OCI-LY1 (cell line): ENCODE results near the gene CSMD2.

ENCODE experiments used
- H2AFZ ChIP-seq: fragments of 200-600 bp; sonication (generic), shearing (Covaris generic); 2 replicates; pipeline ENCODE4 v1.6.0; 2014; ENCODE audit warnings: antibody characterized with exemption, mild to moderate bottlenecking, low read length
- H3F3A ChIP-seq: fragments of 200-600 bp; sonication (generic), shearing (Covaris generic); 2 replicates; pipeline ENCODE4 v1.6.0; 2014; ENCODE audit warnings: mild to moderate bottlenecking, antibody characterized with exemption, low read length, moderate library complexity; ENCODE audit not compliant: insufficient read depth
- H3K27ac ChIP-seq: fragments of 200-600 bp; sonication (generic); 2 replicates; pipeline ENCODE4 v1.5.1; 2014; ENCODE audit warnings: low read length, mixed run types, mild to moderate bottlenecking, low read depth; ENCODE audit not compliant: poor library complexity, severe bottlenecking
- H3K27me3 ChIP-seq: fragments of 200-600 bp; sonication (generic); 2 replicates; pipeline ENCODE4 v1.6.0; 2014; ENCODE audit warnings: antibody characterized with exemption, mild to moderate bottlenecking, low read length, moderate library complexity; ENCODE audit not compliant: insufficient read depth
- H3K36me3 ChIP-seq: fragments of 200-600 bp; sonication (generic); 2 replicates; pipeline ENCODE4 v1.6.1; 2014; ENCODE audit warnings: mild to moderate bottlenecking, antibody characterized with exemption, low read length, moderate library complexity, mixed read lengths; ENCODE audit not compliant: insufficient read depth
- H3K4me1 ChIP-seq: fragments of 200-600 bp; sonication (generic); 2 replicates; pipeline ENCODE4 v1.5.1; 2014; ENCODE audit warnings: mild to moderate bottlenecking, low read length, moderate library complexity; ENCODE audit not compliant: insufficient read depth, severe bottlenecking
- H3K4me2 ChIP-seq: fragments of 200-600 bp; sonication (generic), shearing (Covaris generic); 2 replicates; pipeline ENCODE4 v1.6.1; 2014; ENCODE audit warnings: low read length
- H3K4me3 ChIP-seq: fragments of 200-600 bp; sonication (generic); 2 replicates; pipeline ENCODE4 v1.5.1; 2014; ENCODE audit warnings: low read length, low read depth, mild to moderate bottlenecking, mixed read lengths; ENCODE audit not compliant: poor library complexity, severe bottlenecking
- H3K79me2 ChIP-seq: fragments of 200-600 bp; shearing (Covaris generic); 2 replicates; pipeline ENCODE4 v1.6.1; 2016; ENCODE audit warnings: mixed run types, low read length, mixed read lengths; ENCODE audit not compliant: insufficient read depth
- H3K9ac ChIP-seq: fragments of 200-600 bp; sonication (generic), shearing (Covaris generic); 2 replicates; pipeline ENCODE4 v1.6.1; 2014; ENCODE audit warnings: mild to moderate bottlenecking, low read length, mixed read lengths
- H3K9me2 ChIP-seq: fragments of 200-600 bp; sonication (generic), shearing (Covaris generic); 2 replicates; pipeline ENCODE4 v1.6.1; 2014; ENCODE audit warnings: low read depth, mild to moderate bottlenecking, low read length, mixed read lengths
- H3K9me3 ChIP-seq: fragments of 200-600 bp; shearing (Covaris generic); 2 replicates; pipeline ENCODE4 v1.6.1; 2014; ENCODE audit warnings: low read length, mixed read lengths
- H4K20me1 ChIP-seq: fragments of 200-600 bp; sonication (generic), shearing (Covaris generic); 2 replicates; pipeline ENCODE4 v1.6.0; 2016; ENCODE audit warnings: mild to moderate bottlenecking, low read length; ENCODE audit not compliant: insufficient read depth
- CTCF ChIP-seq: fragments of 200-600 bp; sonication (generic), shearing (Covaris generic); IDR thresholded peaks from 2 replicates; pipeline ENCODE4 v1.5.1; 2017; ENCODE audit warnings: mild to moderate bottlenecking, antibody characterized with exemption, low read length, moderate library complexity, mixed read lengths
- EZH2 ChIP-seq: fragments of 200-600 bp; sonication (generic), shearing (Covaris generic); IDR thresholded peaks from 2 replicates; pipeline ENCODE4 v1.8.0; 2017; ENCODE audit warnings: borderline replicate concordance, mixed run types, mild to moderate bottlenecking, antibody characterized with exemption, low read length, moderate library complexity, mixed read lengths

CSMD2 gene

GRCh38 chr1:33823401-33823800, 341.6 kb downstream of the CSMD2 start:
- no peak overlapping the region for H3K4me2 ChIP-seq
- H3K27me3 ChIP-seq: no peaks in the 10 kb centered on the region
- no peaks in the 10 kb centered on the region for H3K4me1 ChIP-seq
- no peaks in the 10 kb centered on the region for H3K9me3 ChIP-seq
- H3K27ac ChIP-seq: no peak overlapping the region
- H2AFZ ChIP-seq: no peak overlapping the region
- no peaks in the 10 kb centered on the region for H3K9me2 ChIP-seq
- no peaks in the 10 kb centered on the region for H3F3A ChIP-seq
- H3K36me3 ChIP-seq: no peaks in the 10 kb centered on the region
- H3K9ac ChIP-seq: no peak overlapping the region
- H3K4me3 ChIP-seq: no peak overlapping the region
- TF ChIP-seq EZH2 (no peak), CTCF (no peak)
- H4K20me1 ChIP-seq: no peaks in the 10 kb centered on the region
- H3K79me2 ChIP-seq: no peaks in the 10 kb centered on the region

GRCh38 chr1:33822396-33822795, 342.6 kb downstream of the CSMD2 start:
- H3K79me2 ChIP-seq: no peaks in the 10 kb centered on the region
- no peaks in the 10 kb centered on the region for H3K9me2 ChIP-seq
- no peaks in the 10 kb centered on the region for H3F3A ChIP-seq
- no peaks in the 10 kb centered on the region for H3K4me1 ChIP-seq
- H3K9ac ChIP-seq: no peak overlapping the region
- H3K4me2 ChIP-seq: no peak overlapping the region
- H3K9me3 ChIP-seq: no peaks in the 10 kb centered on the region
- TF ChIP-seq EZH2 (no peak), CTCF (no peak)
- H2AFZ ChIP-seq: no peak overlapping the region
- no peaks in the 10 kb centered on the region for H4K20me1 ChIP-seq
- H3K27me3 ChIP-seq: no peaks in the 10 kb centered on the region
- H3K4me3 ChIP-seq: no peak overlapping the region
- H3K36me3 ChIP-seq: no peaks in the 10 kb centered on the region
- H3K27ac ChIP-seq: no peak overlapping the region

GRCh38 chr1:33821291-33821690, 343.7 kb downstream of the CSMD2 start:
- no peaks in the 10 kb centered on the region for H3F3A ChIP-seq
- H3K9me3 ChIP-seq: no peaks in the 10 kb centered on the region
- H3K4me3 ChIP-seq: no peak overlapping the region
- H3K27ac ChIP-seq: no peak overlapping the region
- no peaks in the 10 kb centered on the region for H3K27me3 ChIP-seq
- H3K9me2 ChIP-seq: no peaks in the 10 kb centered on the region
- H2AFZ ChIP-seq: no peak overlapping the region
- H3K4me2 ChIP-seq: no peak overlapping the region
- no peaks in the 10 kb centered on the region for H3K79me2 ChIP-seq
- TF ChIP-seq EZH2 (no peak), CTCF (no peak)
- H3K9ac ChIP-seq: no peak overlapping the region
- no peaks in the 10 kb centered on the region for H3K36me3 ChIP-seq
- H4K20me1 ChIP-seq: no peaks in the 10 kb centered on the region
- no peaks in the 10 kb centered on the region for H3K4me1 ChIP-seq
